ENCODE results near the gene OR2G2. TPM values are rescaled to one million over a fixed set of nuclear protein-coding genes. Genes with fewer than 3 reads are reported as not detected.

The OR2G2 gene
- polyA plus RNA-seq, 1 experiment = not detected

DNA sequence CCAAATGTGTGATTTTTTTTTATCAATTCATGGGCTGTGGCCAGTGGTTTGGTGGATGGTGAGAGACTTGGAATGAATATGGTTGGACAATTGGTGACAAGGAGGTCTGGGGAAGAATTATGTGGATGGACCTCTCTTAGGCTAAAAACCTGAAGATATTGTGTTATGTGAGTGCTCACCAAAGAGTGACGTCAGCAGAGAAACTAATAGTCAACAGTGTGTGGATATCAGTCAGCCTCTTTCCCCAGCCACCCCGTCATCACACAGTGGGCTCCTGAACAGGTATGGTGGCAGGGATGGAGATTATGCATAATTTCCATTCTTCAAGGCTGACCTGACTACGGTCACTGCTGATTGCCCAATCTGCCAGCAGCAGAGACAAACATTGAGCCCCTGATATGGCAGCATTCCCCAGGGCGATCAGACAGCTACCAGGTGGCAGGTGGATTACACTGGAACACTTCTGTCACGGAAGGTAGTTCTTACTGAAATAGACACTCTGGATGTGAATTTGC, 9.2 kb upstream of the OR2G2 start:
- Histone ChIP-seq H3K9me3 (ENCODE audit: control insufficient read depth, insufficient read depth, low read length) (peaks cover 17% of the 10 kb centered on the region; the same call in 1 of the 2 replicates), H3K27ac (ENCODE audit: low read depth, low read length) (no peak overlapping the region), H3K27me3 (ENCODE audit: control insufficient read depth, insufficient read depth, low read length) (no peaks in the 10 kb centered on the region), H3K4me3 (ENCODE audit: low read depth, low read length) (no peak overlapping the region)
- no peak for DNase-seq (ENCODE audit: low read depth, low spot score)
- TF ChIP-seq, protein P1, sequence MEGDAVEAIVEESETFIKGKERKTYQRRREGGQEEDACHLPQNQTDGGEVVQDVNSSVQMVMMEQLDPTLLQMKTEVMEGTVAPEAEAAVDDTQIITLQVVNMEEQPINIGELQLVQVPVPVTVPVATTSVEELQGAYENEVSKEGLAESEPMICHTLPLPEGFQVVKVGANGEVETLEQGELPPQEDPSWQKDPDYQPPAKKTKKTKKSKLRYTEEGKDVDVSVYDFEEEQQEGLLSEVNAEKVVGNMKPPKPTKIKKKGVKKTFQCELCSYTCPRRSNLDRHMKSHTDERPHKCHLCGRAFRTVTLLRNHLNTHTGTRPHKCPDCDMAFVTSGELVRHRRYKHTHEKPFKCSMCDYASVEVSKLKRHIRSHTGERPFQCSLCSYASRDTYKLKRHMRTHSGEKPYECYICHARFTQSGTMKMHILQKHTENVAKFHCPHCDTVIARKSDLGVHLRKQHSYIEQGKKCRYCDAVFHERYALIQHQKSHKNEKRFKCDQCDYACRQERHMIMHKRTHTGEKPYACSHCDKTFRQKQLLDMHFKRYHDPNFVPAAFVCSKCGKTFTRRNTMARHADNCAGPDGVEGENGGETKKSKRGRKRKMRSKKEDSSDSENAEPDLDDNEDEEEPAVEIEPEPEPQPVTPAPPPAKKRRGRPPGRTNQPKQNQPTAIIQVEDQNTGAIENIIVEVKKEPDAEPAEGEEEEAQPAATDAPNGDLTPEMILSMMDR (IDR thresholded peaks at IDR 0.05; ENCODE audit: low read depth, low read length) = no peak
- POLR2A ChIA-PET = no interaction called here
- CTCF ChIA-PET = no interaction called here

DNA sequence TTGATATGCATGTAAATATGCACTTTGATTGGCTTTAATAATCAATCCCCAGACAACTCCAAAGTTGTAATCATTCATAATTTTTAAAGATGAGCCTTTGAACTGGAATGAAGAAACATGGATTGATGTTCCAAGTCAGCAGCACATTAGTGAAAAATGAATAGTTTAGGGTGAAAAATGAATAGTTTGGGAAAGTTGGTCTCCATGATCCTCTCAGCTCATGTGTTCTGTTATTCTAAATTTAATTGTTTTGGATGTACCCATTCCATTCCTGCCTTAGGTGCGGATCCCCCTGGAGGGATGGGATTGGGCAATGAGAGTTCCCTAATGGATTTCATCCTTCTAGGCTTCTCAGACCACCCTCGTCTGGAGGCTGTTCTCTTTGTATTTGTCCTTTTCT, 17.1 kb downstream of the OR2G2 start, which contains the start of gene OR2G3:
Gene OR2G3 (plus strand): TSS at position 301 of the 400 bp plus-strand sequence. CDS start 0 bp downstream, at position 301.
- H3K4me3 ChIP-seq (ENCODE audit: low read depth, low read length) = no peak within 1 kb of the TSS
- no peak for DNase-seq (ENCODE audit: low read depth, low spot score)
- TF ChIP-seq, protein P1 (IDR thresholded peaks at IDR 0.05; ENCODE audit: low read depth, low read length) = no peak
- no peak within 1 kb of the TSS for H3K27ac ChIP-seq (ENCODE audit: low read depth, low read length)
- ChIA-PET POLR2A (no interaction called here), CTCF (no interaction called here)
- H3K9me3 ChIP-seq (ENCODE audit: control insufficient read depth, insufficient read depth, low read length) = peaks cover 9% of the 10 kb centered on the region
- no peaks in the 10 kb centered on the region for H3K27me3 ChIP-seq (ENCODE audit: control insufficient read depth, insufficient read depth, low read length)

GRCh38 chr1:247613405-247613804, 25.2 kb downstream of the OR2G2 start:
- Histone ChIP-seq H3K27me3 (ENCODE audit: control insufficient read depth, insufficient read depth, low read length) (no peaks in the 10 kb centered on the region), H3K9me3 (ENCODE audit: control insufficient read depth, insufficient read depth, low read length) (peaks cover 19% of the 10 kb centered on the region), H3K27ac (ENCODE audit: low read depth, low read length) (no peak overlapping the region), H3K4me3 (ENCODE audit: low read depth, low read length) (no peak overlapping the region)
- DNase-seq (ENCODE audit: low read depth, low spot score) = no peak
- TF ChIP-seq, protein P1 (IDR thresholded peaks at IDR 0.05; ENCODE audit: low read depth, low read length) = no peak
- ChIA-PET CTCF (no interaction called here), POLR2A (no interaction called here)

DNA sequence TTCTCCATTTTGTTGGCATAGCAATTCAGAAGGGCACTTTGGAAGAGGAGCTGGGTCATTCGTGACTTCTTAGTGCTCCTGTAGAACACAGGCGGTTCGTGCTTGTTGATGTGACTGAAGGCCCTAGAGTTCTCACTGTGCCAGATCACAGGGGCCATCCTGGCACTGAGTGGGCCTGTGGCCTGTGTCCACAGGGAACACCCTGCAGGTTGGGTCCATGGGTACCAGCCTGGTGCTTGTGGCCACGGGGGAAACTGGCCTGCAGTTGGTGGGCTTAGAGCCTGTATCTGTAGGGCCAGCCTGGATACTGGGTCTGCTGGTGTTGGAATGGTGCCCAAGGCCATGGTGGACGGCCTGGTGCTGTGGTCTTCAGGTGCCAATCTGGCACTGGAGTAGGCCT, 26.5 kb downstream of the OR2G2 start:
- ChIA-PET POLR2A (no interaction called here), CTCF (no interaction called here)
- TF ChIP-seq, protein P1 (IDR thresholded peaks at IDR 0.05; ENCODE audit: low read depth, low read length) = no peak
- no peak overlapping the region for H3K4me3 ChIP-seq (ENCODE audit: low read depth, low read length)
- H3K27ac ChIP-seq (ENCODE audit: low read depth, low read length) = no peak overlapping the region
- no peak for DNase-seq (ENCODE audit: low read depth, low spot score)
- no peaks in the 10 kb centered on the region for H3K27me3 ChIP-seq (ENCODE audit: control insufficient read depth, insufficient read depth, low read length)
- peaks cover 19% of the 10 kb centered on the region for H3K9me3 ChIP-seq (ENCODE audit: control insufficient read depth, insufficient read depth, low read length)

- Histone ChIP-seq H3K27me3 (ENCODE audit: control insufficient read depth, insufficient read depth, low read length) (no peaks in the 10 kb centered on the region), H3K27ac (ENCODE audit: low read depth, low read length) (no peak overlapping the region), H3K4me3 (ENCODE audit: low read depth, low read length) (no peak overlapping the region), H3K9me3 (ENCODE audit: control insufficient read depth, insufficient read depth, low read length) (peaks cover 15% of the 10 kb centered on the region)
- POLR2A ChIA-PET = no interaction called here
- DNase-seq (ENCODE audit: low read depth, low spot score) = no peak
- TF ChIP-seq, protein P1 (IDR thresholded peaks at IDR 0.05; ENCODE audit: low read depth, low read length) = no peak
- CTCF ChIA-PET = no interaction called here
These were observed 39.8 kb downstream of the OR2G2 start for GRCh38 chr1:247627951-247628350.
